K562 (cell line): ENCODE measurements around the gene SPATA3. TPM values are rescaled to one million over a fixed set of nuclear protein-coding genes. Genes with fewer than 3 reads are reported as not detected.

ENCODE experiments used
- ATAC-seq: fragments of 200-7000 bp; cut with Tn5 transposase; 3 replicates; pipeline ENCODE4 v1.9.1; 2020; ENCODE audit warnings: moderate library complexity
- BruUV-seq: library from RNA; stranded (reverse); fragments of 400-500 nt; replicated peaks from 2 replicates; lab custom pipeline; 2021; lab: Mats Ljungman, UMichigan
- CTCF ChIA-PET: fragments of 300-600 bp; formaldehyde crosslinking; extraction: SDS; loops from one replicate; lab custom pipeline; 2021; ENCODE audit warnings: low intra/inter-chr PET ratio; lab: Yijun Ruan, JAX
- POLR2A ChIA-PET: fragments of 300-600, 350-650 bp; sonication (Branson Sonifier 250); formaldehyde crosslinking; extraction: SDS; loops from one replicate; lab custom pipeline; 2021; ENCODE audit warnings: antibody characterized with exemption, inconsistent platforms; lab: Yijun Ruan, JAX
- DNase-seq, 4 experiments: peaks; one replicate each; pipeline versions ENCODE4 v3.0.0 to v3.0.0-alpha.2; 2011 to 2018; ENCODE audit warnings: low spot score in 3 of 4, mixed read lengths in 3 of 4; ENCODE audit errors: extremely low read depth in 1 of 4
- FAIRE-seq: peaks from 2 replicates; lab custom pipeline; 2011; peaks lifted over from hg19 to GRCh38; lab: Jason Lieb, UNC
- H2AFZ ChIP-seq: 2 replicates; pipeline ENCODE4 v1.6.0; 2011; ENCODE audit warnings: low read depth, low read length, control low read depth, inconsistent platforms
- H3K27ac ChIP-seq: fragments of 200-600 bp; 3 replicates; pipeline ENCODE4 v1.8.0; 2011; ENCODE audit warnings: low read depth, mild to moderate bottlenecking, control low read depth, inconsistent platforms, low read length, moderate library complexity, mixed read lengths; ENCODE audit errors: extremely low read depth
- H3K27me3 ChIP-seq, 2 experiments: fragments of 300-600 bp in 1 of 2; 2 replicates in 1 of 2; 3 replicates in 1 of 2; pipeline versions ENCODE4 v1.6.0 to v1.8.0; 2011; ENCODE audit warnings: inconsistent platforms in 2 of 2, low read length in 2 of 2, mild to moderate bottlenecking in 1 of 2, mixed read lengths in 1 of 2, moderate library complexity in 1 of 2; ENCODE audit not compliant: control insufficient read depth in 2 of 2, insufficient read depth in 2 of 2
- H3K36me3 ChIP-seq: fragments of 300-600 bp; 3 replicates; pipeline ENCODE4 v1.8.0; 2011; ENCODE audit warnings: mild to moderate bottlenecking, low read length, inconsistent platforms; ENCODE audit not compliant: control insufficient read depth, insufficient read depth
- H3K4me1 ChIP-seq, 2 experiments: fragments of 200-600 bp in 1 of 2; replicated peaks in 1 of 2; 2 replicates in 1 of 2; 3 replicates in 1 of 2; pipeline versions ENCODE4 v1.5.1 to v1.8.0; 2011; ENCODE audit warnings: inconsistent platforms in 2 of 2, low read length in 2 of 2, mild to moderate bottlenecking in 1 of 2, mixed read lengths in 1 of 2, moderate library complexity in 1 of 2; ENCODE audit not compliant: control insufficient read depth in 2 of 2, insufficient read depth in 2 of 2
- H3K4me2 ChIP-seq: 2 replicates; pipeline ENCODE4 v1.6.1; 2011; ENCODE audit warnings: low read length, control low read depth, inconsistent platforms, mixed read lengths; ENCODE audit not compliant: insufficient read depth
- H3K4me3 ChIP-seq: fragments of 200-600 bp; sonication (generic), shearing (Covaris generic); 2 replicates; pipeline ENCODE4 v1.5.1; 2016; ENCODE audit warnings: control low read depth, inconsistent platforms
- H3K79me2 ChIP-seq: fragments of 200-600 bp; 3 replicates; pipeline ENCODE4 v1.8.0; 2011; ENCODE audit warnings: low read length, inconsistent platforms; ENCODE audit not compliant: control insufficient read depth, insufficient read depth
- H3K9ac ChIP-seq, 2 experiments: 2 replicates each; pipeline versions ENCODE4 v1.6.0 to v1.6.1; 2011; ENCODE audit warnings: low read depth in 2 of 2, low read length in 2 of 2, control low read depth in 1 of 2, inconsistent platforms in 1 of 2, mild to moderate bottlenecking in 1 of 2, mixed read lengths in 1 of 2; ENCODE audit not compliant: insufficient read depth in 1 of 2
- H3K9me1 ChIP-seq: one replicate; pipeline ENCODE4 v1.6.0; 2011; ENCODE audit warnings: inconsistent platforms, mild to moderate bottlenecking, low read length, moderate library complexity; ENCODE audit not compliant: control insufficient read depth, insufficient read depth
- H3K9me3 ChIP-seq: replicated peaks from 2 replicates; pipeline ENCODE4 v1.5.1; 2011; ENCODE audit warnings: low read depth, low read length, inconsistent platforms; ENCODE audit not compliant: control insufficient read depth, insufficient read depth
- H4K20me1 ChIP-seq: replicated peaks from 2 replicates; pipeline ENCODE4 v1.6.1; 2011; ENCODE audit warnings: low read length, inconsistent platforms, mixed read lengths; ENCODE audit not compliant: control insufficient read depth, insufficient read depth
- ATF7 ChIP-seq: fragments of 450-650 bp; IDR thresholded peaks from 2 replicates; pipeline ENCODE4 v1.7.1; 2014; ENCODE audit warnings: mild to moderate bottlenecking, moderate library complexity
- CCNT2 ChIP-seq: IDR thresholded peaks from 2 replicates; pipeline ENCODE4 v1.6.1; 2011; ENCODE audit warnings: borderline replicate concordance, low read depth, mild to moderate bottlenecking, moderate library complexity, mixed read lengths, low read length; ENCODE audit not compliant: insufficient read length; ENCODE audit errors: extremely low read depth
- CXXC5 ChIP-seq: fragments of 250-450 bp; sonication (Bioruptor Pico); IDR thresholded peaks from 2 replicates; pipeline ENCODE4 v1.8.0; 2022; ENCODE audit warnings: inconsistent platforms, mild to moderate bottlenecking, moderate library complexity
- ESRRA ChIP-seq: fragments of 450-650 bp; IDR thresholded peaks from 2 replicates; pipeline ENCODE4 v1.6.1; 2014; ENCODE audit warnings: low read depth, mild to moderate bottlenecking, moderate library complexity, borderline replicate concordance
- FOXA3 ChIP-seq, 2 experiments: fragments of 450-650 bp in 1 of 2; sonication (generic) in 1 of 2; formaldehyde crosslinking; IDR thresholded peaks in 1 of 2; conservative IDR thresholded peaks in 1 of 2; 2 replicates each; pipeline versions ENCODE4 v1.4.0 to v1.8.0; 2020 to 2022; ENCODE audit warnings: mild to moderate bottlenecking in 2 of 2, missing genetic modification reagents in 1 of 2
- HNRNPK ChIP-seq: fragments of 200-400 bp; formaldehyde crosslinking; IDR thresholded peaks from one replicate; pipeline ENCODE4 v1.6.1; 2018; ENCODE audit warnings: mild to moderate bottlenecking, low read depth, low read length; ENCODE audit not compliant: poor library complexity, severe bottlenecking
- ILK ChIP-seq: fragments of 450-650 bp; IDR thresholded peaks from 2 replicates; pipeline ENCODE4 v1.6.1; 2016; ENCODE audit warnings: missing genetic modification characterization, low read depth, mild to moderate bottlenecking, missing compliant biosample characterization, moderate library complexity, borderline replicate concordance
- MED1 ChIP-seq: sonication (generic); formaldehyde crosslinking; IDR thresholded peaks from 2 replicates; pipeline ENCODE4 v1.8.1; 2023; ENCODE audit warnings: missing genetic modification reagents, borderline replicate concordance
- PATZ1 ChIP-seq: fragments of 250-450 bp; sonication (Bioruptor Pico); IDR thresholded peaks from 2 replicates; pipeline ENCODE4 v1.5.0; 2020; ENCODE audit warnings: mild to moderate bottlenecking, borderline replicate concordance
- SMARCA4 ChIP-seq: fragments of 450-650 bp; IDR thresholded peaks from 2 replicates; pipeline ENCODE4 v1.6.1; 2016
- SMARCE1 ChIP-seq: fragments of 450-650 bp; IDR thresholded peaks from 2 replicates; pipeline ENCODE4 v1.7.1; 2016; ENCODE audit warnings: mild to moderate bottlenecking
- STAG1 ChIP-seq: sonication (generic); formaldehyde crosslinking; IDR thresholded peaks from 2 replicates; pipeline ENCODE4 v1.5.0; 2020; ENCODE audit warnings: missing genetic modification reagents, borderline replicate concordance
- TARDBP ChIP-seq: fragments of 450-650 bp; IDR thresholded peaks from 2 replicates; pipeline ENCODE4 v1.6.1; 2016
- TCF3 ChIP-seq: sonication (generic); formaldehyde crosslinking; IDR thresholded peaks from 2 replicates; pipeline ENCODE4 v1.4.0; 2020; ENCODE audit warnings: mild to moderate bottlenecking, missing genetic modification reagents
- TOE1 ChIP-seq, 2 experiments: fragments of 450-650 bp in 1 of 2; sonication (generic) in 1 of 2; formaldehyde crosslinking in 1 of 2; IDR thresholded peaks; 2 replicates each; pipeline versions ENCODE4 v1.7.1 to v1.8.0; 2016 to 2022; ENCODE audit warnings: borderline replicate concordance in 2 of 2, mild to moderate bottlenecking in 2 of 2, antibody characterized with exemption in 1 of 2, inconsistent platforms in 1 of 2, low read depth in 1 of 2, missing genetic modification reagents in 1 of 2, moderate library complexity in 1 of 2
- ZNF707 ChIP-seq: fragments of 250-450 bp; sonication (Bioruptor Pico); conservative IDR thresholded peaks from 2 replicates; pipeline ENCODE4 v1.8.0; 2022; ENCODE audit warnings: inconsistent platforms, mild to moderate bottlenecking, moderate library complexity
- WGBS: fragments of 100-300 bp; shearing (Covaris generic); methylation state at CpG from one replicate; pipeline ENCODE4 v1.1.6; 2016; ENCODE audit warnings: low coverage, mixed read lengths; ENCODE audit not compliant: insufficient coverage; ENCODE audit errors: missing lambda C conversion rate; 5-methylcytosine and 5-hydroxymethylcytosine counted together
- in situ Hi-C: fragments of 300-500 bp; cut with MboI; formaldehyde crosslinking; loops from 4 replicates; pipeline ENCODE4 v1.15.0; 2018; ENCODE audit warnings: inconsistent platforms, mixed read lengths
- intact Hi-C: fragments of 100-400 bp; cut with micrococcal nuclease; formaldehyde crosslinking; loops from 2 replicates; pipeline ENCODE4 v1.14.2; 2022
- polyA plus RNA-seq, 8 experiments: library from polyadenylated mRNA; depleted of rRNA in 4 of 8; stranded (reverse) in 5 of 8; unstranded in 3 of 8; fragments of >200 nt; fragmentation: Nextera tagmentation in 2 of 8; fragmentation: Illumina TruSeq in 1 of 8; extraction: Ambion mirVana in 2 of 8; extraction: Trizol in 1 of 8; gene quantifications; 2 replicates each; pipeline versions ENCODE4 v1.2.1 to v1.2.3, GENCODE V29; 2011 to 2014; ENCODE audit warnings: inconsistent platforms in 1 of 8, missing spikeins in 1 of 8
- total RNA-seq, 7 experiments: library from RNA; depleted of rRNA in 6 of 7; stranded (reverse); fragments of >200 nt in 6 of 7; fragmentation: Illumina TruSeq in 2 of 7; extraction: Trizol in 2 of 7; gene quantifications; 2 replicates each; pipeline versions ENCODE4 v1.2.1 to v1.2.3, GENCODE V29; 2011 to 2021; ENCODE audit warnings: low replicate concordance in 1 of 7

Gene SPATA3
- total and polyA plus RNA-seq, 9 of the 15 experiments (the other 6 are each of a cell fraction or from before 2014, with no cell fraction given) = not detected

GRCh38 chr2:231053846-231054245 is 57.9 kb downstream of the SPATA3 start:
- Histone ChIP-seq H3K9me3 (no peaks in the 10 kb centered on the region), H3K4me2 (no peak overlapping the region), H4K20me1 (no peaks in the 10 kb centered on the region), H3K4me3 (no peak overlapping the region), H3K27me3 (peaks cover 0 to 6% of the 10 kb centered on the region in 2 experiments; a peak in 2 of 5 replicates), H3K36me3 (no peaks in the 10 kb centered on the region; the same call in 2 of the 3 replicates), H2AFZ (peak overlapping the region; percentile 61), H3K9ac (no peak overlapping the region), H3K27ac (no peak overlapping the region), H3K79me2 (peaks cover 21% of the 10 kb centered on the region), H3K9me1 (no peaks in the 10 kb centered on the region), H3K4me1 (peaks cover 4 to 11% of the 10 kb centered on the region in 2 experiments; a peak in 4 of 5 replicates)
- DNase-seq = no peak
- BruUV-seq = no TSS peak
- ChIA-PET CTCF (no interaction called here), POLR2A (no interaction called here)
- intact Hi-C loops = loop anchor here (10.0 kb wide), 1 partner anchor 149 kb away; no protein-coding TSS in a partner anchor
- no peak for FAIRE-seq
- in situ Hi-C loops = no loop called here
- no peak for ATAC-seq
- WGBS = 33% methylated on average over 5 of the region's 6 CpGs
- TF ChIP-seq STAG1 (no peak), HNRNPK (no peak), MED1 (no peak), CXXC5 (CRISPR knock-in tag) (no peak), ATF7 (no peak), TARDBP (no peak), SMARCE1 (no peak), PATZ1 (CRISPR knock-in tag) (no peak), TCF3 (CRISPR knock-in tag) (no peak), SMARCA4 (no peak), CCNT2 (no peak), FOXA3 (CRISPR knock-in tag; conservative IDR thresholded peaks at IDR 0.05 in 1 of 2, IDR thresholded peaks at IDR 0.05 in 1 of 2) (no peak), ILK (tag) (no peak), ESRRA (no peak), ZNF707 (CRISPR knock-in tag) (no peak), TOE1 (IDR thresholded peaks at IDR 0.05; ENCODE audit: borderline replicate concordance) (no peak), TOE1 (CRISPR knock-in tag; IDR thresholded peaks at IDR 0.05; ENCODE audit: borderline replicate concordance, low read depth) (no peak)
